Thyroid gland (tissue), 4 donors: ENCODE results near the gene ATP2B1. TPM values are rescaled to one million over a fixed set of nuclear protein-coding genes. Genes with fewer than 3 reads are reported as not detected.

ENCODE experiments used
- DNase-seq, 2 donors: peaks; one replicate each; pipeline ENCODE4 v3.0.0-alpha.2; 2019
- H3K27ac ChIP-seq, 3 donors: fragments of 200-600 bp; sonication (generic); 1 replicate in 2 of 3; 2 replicates in 1 of 3; pipeline ENCODE4 v1.5.1; 2016 to 2019; ENCODE audit warnings: mild to moderate bottlenecking in 1 of 3, moderate library complexity in 1 of 3
- H3K27me3 ChIP-seq: fragments of 200-600 bp; sonication (generic); one replicate; pipeline ENCODE4 v1.5.1; 2019
- H3K36me3 ChIP-seq, 2 donors: fragments of 200-600 bp; sonication (generic); one replicate each; pipeline ENCODE4 v1.5.1; 2016 to 2019
- H3K4me1 ChIP-seq, 2 donors: fragments of 200-600 bp; sonication (generic); one replicate each; pipeline ENCODE4 v1.5.1; 2017 to 2019
- H3K4me3 ChIP-seq, 3 donors: fragments of 200-600 bp; sonication (generic); replicated peaks in 1 of 3; 1 replicate in 2 of 3; 2 replicates in 1 of 3; pipeline ENCODE4 v1.5.1; 2016; ENCODE audit warnings: mild to moderate bottlenecking in 1 of 3
- H3K9me3 ChIP-seq: fragments of 200-600 bp; sonication (generic); one replicate; pipeline ENCODE4 v1.5.1; 2017
- POLR2A ChIP-seq, 2 donors: fragments of 450-650 bp; IDR thresholded peaks; one replicate each; pipeline ENCODE4 v1.6.1; 2017; ENCODE audit warnings: antibody characterized with exemption in 2 of 2, mild to moderate bottlenecking in 2 of 2, moderate library complexity in 1 of 2
- WGBS, 2 donors: methylation state at CpG; one replicate each; pipeline ENCODE4 v1.1.5; 2017; 5-methylcytosine and 5-hydroxymethylcytosine counted together
- intact Hi-C: fragments of 100-400 bp; cut with DNase I; formaldehyde crosslinking; loops from one replicate; pipeline ENCODE4 v1.15.1; 2023
- total RNA-seq, 4 donors: library from RNA; depleted of rRNA; stranded (reverse); fragments of >200 nt; gene quantifications; one replicate each; pipeline ENCODE4 v1.2.3, GENCODE V29; 2016
- TF ChIP-seq, protein P1 (sequence below), 6 experiments: fragments of 200-600 bp in 3 of 6; fragments of 450-650 bp in 3 of 6; sonication (generic) in 3 of 6; IDR thresholded peaks; one replicate each; pipeline ENCODE4 v1.5.1; 2016 to 2019; ENCODE audit warnings: antibody characterized with exemption in 6 of 6, mild to moderate bottlenecking in 2 of 6, inconsistent platforms in 1 of 6, moderate library complexity in 1 of 6

ATP2B1 gene
- total RNA-seq, 4 donors from 2014 or later: 34.5 to 66.0 (median 44.4) TPM

DNA sequence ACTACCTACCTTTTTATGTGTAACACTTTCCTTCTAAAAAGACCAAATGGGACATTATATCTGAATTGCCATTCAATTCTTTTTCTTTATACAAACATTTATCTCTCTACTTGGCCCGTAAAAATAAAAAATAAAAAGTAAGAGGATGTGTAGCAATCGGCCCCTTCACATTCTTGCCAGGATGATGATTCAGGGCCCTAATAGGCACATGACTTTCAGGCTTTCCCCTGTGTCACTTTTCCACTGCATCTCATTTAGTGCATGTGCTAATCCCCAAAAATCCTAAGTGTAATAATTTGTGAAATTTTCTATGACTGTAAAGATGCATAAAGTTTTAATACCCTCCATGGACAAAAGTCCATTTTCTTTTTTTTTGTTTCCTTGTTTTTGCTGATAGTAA lies 23.0 kb upstream of the ATP2B1 start:
- WGBS, 2 donors: 59 to 69% methylated on average over 2 of the region's 2 CpGs
- intact Hi-C loops: no loop called here

DNA sequence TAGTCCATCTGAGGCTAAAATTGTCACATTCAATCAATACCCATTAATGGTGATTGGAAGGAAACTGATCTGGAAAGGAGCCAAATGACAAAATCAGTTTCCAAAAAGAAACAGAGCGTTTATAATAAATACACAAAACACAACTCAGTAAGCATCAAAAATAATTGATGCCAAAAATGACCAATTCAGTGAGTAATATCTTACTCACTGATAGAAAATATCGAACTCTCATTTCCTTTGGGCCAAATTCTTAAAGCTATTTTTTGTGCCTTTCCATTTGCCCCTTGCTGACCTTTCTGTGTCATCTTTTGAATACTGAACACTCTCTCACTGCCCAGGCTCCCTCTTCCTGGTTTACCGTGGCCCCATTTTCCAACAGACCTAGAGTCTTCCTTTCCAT lies 22.5 kb upstream of the ATP2B1 start:
- TF ChIP-seq, protein P1, sequence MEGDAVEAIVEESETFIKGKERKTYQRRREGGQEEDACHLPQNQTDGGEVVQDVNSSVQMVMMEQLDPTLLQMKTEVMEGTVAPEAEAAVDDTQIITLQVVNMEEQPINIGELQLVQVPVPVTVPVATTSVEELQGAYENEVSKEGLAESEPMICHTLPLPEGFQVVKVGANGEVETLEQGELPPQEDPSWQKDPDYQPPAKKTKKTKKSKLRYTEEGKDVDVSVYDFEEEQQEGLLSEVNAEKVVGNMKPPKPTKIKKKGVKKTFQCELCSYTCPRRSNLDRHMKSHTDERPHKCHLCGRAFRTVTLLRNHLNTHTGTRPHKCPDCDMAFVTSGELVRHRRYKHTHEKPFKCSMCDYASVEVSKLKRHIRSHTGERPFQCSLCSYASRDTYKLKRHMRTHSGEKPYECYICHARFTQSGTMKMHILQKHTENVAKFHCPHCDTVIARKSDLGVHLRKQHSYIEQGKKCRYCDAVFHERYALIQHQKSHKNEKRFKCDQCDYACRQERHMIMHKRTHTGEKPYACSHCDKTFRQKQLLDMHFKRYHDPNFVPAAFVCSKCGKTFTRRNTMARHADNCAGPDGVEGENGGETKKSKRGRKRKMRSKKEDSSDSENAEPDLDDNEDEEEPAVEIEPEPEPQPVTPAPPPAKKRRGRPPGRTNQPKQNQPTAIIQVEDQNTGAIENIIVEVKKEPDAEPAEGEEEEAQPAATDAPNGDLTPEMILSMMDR (IDR thresholded peaks at IDR 0.05): no peak
- TF ChIP-seq POLR2A (IDR thresholded peaks at IDR 0.05): no peak
- Histone ChIP-seq H3K27me3 (no peaks in the 10 kb centered on the region), H3K36me3 (no peaks in the 10 kb centered on the region), H3K9me3 (no peaks in the 10 kb centered on the region), H3K27ac (no peak overlapping the region), H3K4me3 (no peak overlapping the region), H3K4me1 (no peaks in the 10 kb centered on the region)
- DNase-seq: no peak
- 79 to 85% methylated on average over 3 of the region's 3 CpGs for WGBS, 2 donors
- intact Hi-C loops: no loop called here

More for the DNA sequence above, 23.0 kb upstream of the ATP2B1 start:
- H3K9me3 ChIP-seq: no peaks in the 10 kb centered on the region
- no peaks in the 10 kb centered on the region for H3K27me3 ChIP-seq
- H3K27ac ChIP-seq: no peak overlapping the region
- H3K4me1 ChIP-seq: no peaks in the 10 kb centered on the region
- H3K36me3 ChIP-seq: no peaks in the 10 kb centered on the region
- TF ChIP-seq POLR2A (IDR thresholded peaks at IDR 0.05): no peak
- TF ChIP-seq, protein P1 (IDR thresholded peaks at IDR 0.05): no peak
- no peak overlapping the region for H3K4me3 ChIP-seq
- DNase-seq: no peak

DNA sequence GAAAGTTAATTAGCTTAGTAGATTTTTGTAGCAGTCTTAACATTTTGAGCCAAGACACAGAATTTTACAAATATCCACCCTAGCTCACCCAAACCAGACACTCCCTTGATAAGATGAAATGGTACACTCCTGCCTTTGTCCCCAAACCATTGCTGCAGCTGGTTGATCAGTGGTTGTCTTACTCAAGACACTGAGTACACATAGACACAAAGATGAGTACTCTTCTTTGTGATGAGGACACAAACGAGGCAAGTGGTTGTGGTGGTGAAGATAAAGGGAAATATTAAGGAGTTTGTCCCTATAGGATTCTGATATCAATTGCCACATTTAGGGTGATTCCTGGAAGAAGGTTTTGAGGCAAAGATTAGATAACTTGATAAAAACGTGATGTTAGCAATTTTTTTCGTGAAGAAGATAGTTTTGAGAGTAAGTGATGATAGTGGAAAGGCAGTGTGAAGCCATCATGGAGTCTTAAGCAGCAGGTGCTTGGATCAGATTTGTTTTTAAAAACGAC lies 21.4 kb upstream of the ATP2B1 start:
- 66 to 73% methylated on average over 4 of the region's 4 CpGs for WGBS, 2 donors
- no peak overlapping the region for H3K4me3 ChIP-seq
- no peaks in the 10 kb centered on the region for H3K27me3 ChIP-seq
- no peaks in the 10 kb centered on the region for H3K4me1 ChIP-seq
- H3K9me3 ChIP-seq: no peaks in the 10 kb centered on the region
- TF ChIP-seq, protein P1 (IDR thresholded peaks at IDR 0.05): no peak
- TF ChIP-seq POLR2A (IDR thresholded peaks at IDR 0.05): no peak
- no peaks in the 10 kb centered on the region for H3K36me3 ChIP-seq
- no peak overlapping the region for H3K27ac ChIP-seq
- DNase-seq: no peak
- intact Hi-C loops: no loop called here

DNA sequence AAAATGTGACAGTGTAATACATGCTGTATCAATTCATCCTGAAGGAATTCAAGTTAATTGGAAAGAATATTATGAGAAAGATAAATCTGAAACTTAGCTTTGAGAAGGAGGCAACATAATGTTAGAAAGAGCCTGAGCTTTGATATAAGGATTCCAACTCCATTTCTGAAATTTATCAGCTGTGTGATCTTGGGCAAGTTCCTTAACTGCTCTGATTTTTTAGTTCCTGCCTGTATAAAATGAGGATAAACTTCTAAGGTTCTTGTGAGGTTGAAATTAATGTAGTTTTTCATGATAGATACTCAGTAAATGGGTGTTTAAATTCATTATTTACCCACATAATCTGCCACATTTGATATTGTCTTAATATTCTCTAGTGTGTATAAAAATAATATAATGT lies 14.6 kb upstream of the ATP2B1 start:
- Histone ChIP-seq H3K27me3 (no peaks in the 10 kb centered on the region), H3K36me3 (no peaks in the 10 kb centered on the region), H3K9me3 (no peaks in the 10 kb centered on the region), H3K4me3 (no peak overlapping the region), H3K4me1 (no peaks in the 10 kb centered on the region), H3K27ac (no peak overlapping the region)
- DNase-seq: no peak
- intact Hi-C loops: no loop called here
- TF ChIP-seq, protein P1 (IDR thresholded peaks at IDR 0.05): no peak
- no peak for TF ChIP-seq POLR2A (IDR thresholded peaks at IDR 0.05)

DNA sequence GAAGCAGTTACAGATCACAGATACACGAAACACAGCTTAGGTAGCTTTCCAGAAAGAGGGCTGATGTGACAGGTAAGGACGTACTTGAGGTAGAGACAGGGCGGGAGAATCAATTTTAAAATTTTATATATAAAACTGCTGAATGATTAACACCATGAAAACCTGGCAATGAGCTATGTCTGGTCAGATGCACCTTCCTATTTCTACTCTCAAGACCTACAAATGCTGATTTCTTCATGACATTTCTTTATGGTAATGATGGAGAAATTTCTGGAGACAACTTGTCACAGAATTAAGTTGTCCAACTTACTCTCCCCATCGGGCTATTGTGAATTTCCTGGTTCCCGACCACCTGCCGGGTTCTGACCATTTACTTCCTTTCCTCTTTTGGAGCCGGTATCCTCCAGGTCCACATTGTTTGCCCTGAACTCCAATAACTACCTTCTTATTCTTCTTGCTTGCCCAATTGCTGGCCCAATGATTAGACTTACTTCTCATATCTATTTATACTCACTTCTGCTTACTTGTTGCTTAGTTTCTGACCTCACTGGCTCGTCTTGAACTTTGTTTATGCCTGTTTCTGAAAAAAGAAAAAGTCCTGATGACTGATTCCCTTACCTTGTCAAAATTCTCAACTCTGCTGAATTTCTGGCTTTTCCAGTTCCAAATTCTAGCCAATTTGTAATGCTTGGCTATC lies 12.8 kb upstream of the ATP2B1 start:
- H3K27me3 ChIP-seq: no peaks in the 10 kb centered on the region
- TF ChIP-seq POLR2A (IDR thresholded peaks at IDR 0.05): no peak
- TF ChIP-seq, protein P1 (IDR thresholded peaks at IDR 0.05): no peak
- no peaks in the 10 kb centered on the region for H3K36me3 ChIP-seq
- H3K4me1 ChIP-seq: no peaks in the 10 kb centered on the region
- DNase-seq: no peak
- no peaks in the 10 kb centered on the region for H3K9me3 ChIP-seq
- intact Hi-C loops: no loop called here
- no peak overlapping the region for H3K4me3 ChIP-seq
- no peak overlapping the region for H3K27ac ChIP-seq
- 85 to 86% methylated on average over 8 of the region's 8 CpGs for WGBS, 2 donors
